HepG2 (cell line): ENCODE data around the gene TEDC2. TPM values are rescaled to one million over a fixed set of nuclear protein-coding genes. Genes with fewer than 3 reads are reported as not detected.
A peak's percentile ranks its signal among the peaks of the same experiment; 100 is the strongest.

ENCODE experiments used
- ATF2 ChIP-seq: sonication (generic); formaldehyde crosslinking; IDR thresholded peaks from 2 replicates; pipeline ENCODE4 v1.4.0; 2020; ENCODE audit warnings: missing genetic modification reagents
- CAMTA2 ChIP-seq: sonication (generic); formaldehyde crosslinking; IDR thresholded peaks from 2 replicates; pipeline ENCODE4 v1.4.0; 2020; ENCODE audit warnings: mild to moderate bottlenecking, missing genetic modification reagents, borderline replicate concordance
- CCAR2 ChIP-seq: fragments of 200-400 bp; formaldehyde crosslinking; optimal IDR thresholded peaks from 2 replicates; pipeline ENCODE3; 2018; ENCODE audit warnings: low read depth, mild to moderate bottlenecking, low read length, moderate library complexity
- DR1 ChIP-seq: sonication (generic); formaldehyde crosslinking; IDR thresholded peaks from 2 replicates; pipeline ENCODE4 v1.8.0; 2021; ENCODE audit warnings: mild to moderate bottlenecking, missing genetic modification reagents, inconsistent platforms
- EZH2 ChIP-seq: conservative IDR thresholded peaks from 2 replicates; pipeline ENCODE4 v1.6.1; 2012; ENCODE audit warnings: mild to moderate bottlenecking, low read depth, low read length, moderate library complexity
- GLMP ChIP-seq: sonication (generic); formaldehyde crosslinking; IDR thresholded peaks from 2 replicates; pipeline ENCODE4 v1.9.0; 2021; ENCODE audit warnings: missing genetic modification reagents, mild to moderate bottlenecking, borderline replicate concordance
- MAFG ChIP-seq: sonication (generic); formaldehyde crosslinking; IDR thresholded peaks from 2 replicates; pipeline ENCODE4 v1.5.1; 2020; ENCODE audit warnings: mild to moderate bottlenecking, missing genetic modification reagents
- MNT ChIP-seq: fragments of 450-650 bp; IDR thresholded peaks from 2 replicates; pipeline ENCODE4 v1.6.1; 2016
- MYPOP ChIP-seq: sonication (generic); formaldehyde crosslinking; IDR thresholded peaks from 2 replicates; pipeline ENCODE4 v1.8.1; 2023; ENCODE audit warnings: mild to moderate bottlenecking, moderate library complexity, missing genetic modification reagents
- SALL2 ChIP-seq: sonication (generic); formaldehyde crosslinking; IDR thresholded peaks from 2 replicates; pipeline ENCODE4 v1.8.1; 2023; ENCODE audit warnings: mild to moderate bottlenecking, missing genetic modification reagents, inconsistent platforms
- TBP ChIP-seq: sonication (generic); formaldehyde crosslinking; IDR thresholded peaks from 2 replicates; pipeline ENCODE4 v1.5.0; 2020; ENCODE audit warnings: missing genetic modification reagents
- TEAD2 ChIP-seq: sonication (generic); formaldehyde crosslinking; IDR thresholded peaks from 2 replicates; pipeline ENCODE4 v1.9.0; 2021; ENCODE audit warnings: missing genetic modification reagents
- TOE1 ChIP-seq: sonication (generic); formaldehyde crosslinking; IDR thresholded peaks from 2 replicates; pipeline ENCODE4 v1.4.0; 2020; ENCODE audit warnings: mild to moderate bottlenecking, missing genetic modification reagents
- ZFX ChIP-seq: sonication (generic); formaldehyde crosslinking; IDR thresholded peaks from 2 replicates; pipeline ENCODE4 v1.4.0; 2020; ENCODE audit warnings: mild to moderate bottlenecking, low read depth, missing genetic modification reagents, moderate library complexity
- ZNF234 ChIP-seq: sonication (generic); formaldehyde crosslinking; conservative IDR thresholded peaks from 2 replicates; pipeline ENCODE4 v1.5.1; 2020; ENCODE audit warnings: mild to moderate bottlenecking, missing genetic modification reagents
- ZNF331 ChIP-seq: sonication (generic); formaldehyde crosslinking; IDR thresholded peaks from 2 replicates; pipeline ENCODE4 v1.4.0; 2020; ENCODE audit warnings: missing genetic modification reagents
- ZNF362 ChIP-seq: sonication (generic); formaldehyde crosslinking; IDR thresholded peaks from 2 replicates; pipeline ENCODE4 v1.4.0; 2020; ENCODE audit warnings: missing genetic modification reagents, mild to moderate bottlenecking, borderline replicate concordance
- ZNF558 ChIP-seq: sonication (generic); formaldehyde crosslinking; IDR thresholded peaks from 2 replicates; pipeline ENCODE4 v1.9.0; 2022; ENCODE audit warnings: mild to moderate bottlenecking, missing genetic modification reagents, borderline replicate concordance
- ZNF580 ChIP-seq: IDR thresholded peaks from 2 replicates; pipeline ENCODE4 v1.6.1; 2016; ENCODE audit warnings: low read depth, borderline replicate concordance
- ZNF644 ChIP-seq: IDR thresholded peaks from 2 replicates; pipeline ENCODE4 v1.6.1; 2016; ENCODE audit warnings: low read depth
- ZNF781 ChIP-seq: sonication (generic); formaldehyde crosslinking; IDR thresholded peaks from 2 replicates; pipeline ENCODE4 v1.5.1; 2020; ENCODE audit warnings: borderline replicate concordance, mild to moderate bottlenecking, missing genetic modification reagents; ENCODE audit errors: not compliant biosample characterization
- ZNF792 ChIP-seq: IDR thresholded peaks from 2 replicates; pipeline ENCODE4 v1.6.1; 2016
- polyA plus RNA-seq, 8 experiments: library from polyadenylated mRNA; depleted of rRNA in 3 of 8; stranded (reverse) in 7 of 8; unstranded in 1 of 8; fragments of >200 nt; fragmentation: Illumina TruSeq in 4 of 8; extraction: Trizol in 4 of 8; gene quantifications; 2 replicates each; pipeline versions ENCODE4 v1.2.1 to v1.2.3, GENCODE V29; 2011 to 2016; ENCODE audit warnings: low read depth in 4 of 8, missing spikeins in 1 of 8, mixed read lengths in 1 of 8; ENCODE audit not compliant: insufficient read depth in 1 of 8
- total RNA-seq, 5 experiments: library from RNA; depleted of rRNA; stranded (reverse); fragments of >200 nt; fragmentation: Illumina TruSeq; extraction: Trizol; gene quantifications; 2 replicates each; pipeline ENCODE4 v1.2.3, GENCODE V29; 2016; ENCODE audit warnings: low read depth in 1 of 5

The TEDC2 gene
- total and polyA plus RNA-seq, 2 of the 13 experiments (the other 11 are each of a cell fraction or from before 2014, with no cell fraction given): 6.2 to 24.4 TPM

- TF ChIP-seq MNT (no peak), CCAR2 (no peak), CAMTA2 (CRISPR knock-in tag) (no peak), DR1 (CRISPR knock-in tag) (no peak), SALL2 (CRISPR knock-in tag) (0 out of 2 replicates have a peak, but pooled peaks have one; percentile 8), TBP (CRISPR knock-in tag) (no peak), TOE1 (CRISPR knock-in tag) (no peak), ZFX (CRISPR knock-in tag) (no peak), TEAD2 (CRISPR knock-in tag) (no peak), ZNF781 (no peak), ZNF362 (CRISPR knock-in tag) (no peak), ZNF234 (CRISPR knock-in tag) (no peak), MAFG (CRISPR knock-in tag) (no peak), ATF2 (CRISPR knock-in tag) (no peak), ZNF792 (no peak), ZNF644 (CRISPR knock-in tag) (no peak), MYPOP (CRISPR knock-in tag) (no peak), ZNF558 (CRISPR knock-in tag) (no peak), GLMP (CRISPR knock-in tag) (no peak), ZNF331 (CRISPR knock-in tag) (no peak; the same call in 1 of the 2 replicates), EZH2 (no peak), ZNF580 (CRISPR knock-in tag) (no peak)
Measured at GRCh38 chr16:2473446-2473926, 13.6 kb downstream of the TEDC2 start (continued).
